Cardiac septum (tissue), 1 donor: ENCODE measurements around the gene TMEM144. TPM values are rescaled to one million over a fixed set of nuclear protein-coding genes. Genes with fewer than 3 reads are reported as not detected.
"Not testable (repeated sequence)": the region's sequence is repeated elsewhere in the genome, so short reads cannot be mapped to it uniquely, and the experiment has no call there.

Experiments used
- DNase-seq: peaks from one replicate; pipeline ENCODE4 v3.0.0-alpha.2; 2020; ENCODE audit warnings: low spot score
- intact Hi-C: fragments of 100-400 bp; cut with DNase I; formaldehyde crosslinking; loops from one replicate; pipeline ENCODE4 v1.14.0; 2022
- total RNA-seq: library from RNA; stranded (reverse); fragmentation: NEBNext Ultra II Directional; extraction: Animal tissue kit (Norgen Biotek cat#: 25700); gene quantifications from one replicate; pipeline ENCODE4 v1.2.1, GENCODE V29; 2021
- donor health status: DM: no; HTN: no; CAD: no.

The TMEM144 gene
- total RNA-seq, 1 donor from 2014 or later = 14.6 TPM

GRCh38 chr4:158224999-158225398, 14.7 kb downstream of the TMEM144 start:
- DNase-seq, intact Hi-C loops: not testable (repeated sequence)

- intact Hi-C loops, DNase-seq: not testable (repeated sequence)
Measured at GRCh38 chr4:158227880-158228279, 17.6 kb downstream of the TMEM144 start.

- intact Hi-C loops, DNase-seq: not testable (repeated sequence)
Measured at GRCh38 chr4:158228399-158228798, 18.1 kb downstream of the TMEM144 start.

- DNase-seq = no peak
- intact Hi-C loops = no loop called here
Measured at GRCh38 chr4:158229768-158230167, 19.5 kb downstream of the TMEM144 start.

- intact Hi-C loops = no loop called here
- DNase-seq = no peak
Measured at GRCh38 chr4:158234671-158235070, 24.4 kb downstream of the TMEM144 start.

- intact Hi-C loops = no loop called here
- DNase-seq = no peak
Measured at GRCh38 chr4:158236304-158237030, 26.2 kb downstream of the TMEM144 start.

- intact Hi-C loops = no loop called here
Measured at GRCh38 chr4:158238575-158238974, 28.3 kb downstream of the TMEM144 start.

GRCh38 chr4:158239196-158239595, 28.9 kb downstream of the TMEM144 start:
- intact Hi-C loops = no loop called here
- no peak for DNase-seq

More at GRCh38 chr4:158238575-158238974, 28.3 kb downstream of the TMEM144 start:
- no peak for DNase-seq

GRCh38 chr4:158243071-158243470, 32.8 kb downstream of the TMEM144 start:
- no peak for DNase-seq
- intact Hi-C loops = no loop called here

GRCh38 chr4:158250321-158250720, 40.0 kb downstream of the TMEM144 start:
- no peak for DNase-seq
- intact Hi-C loops = loop anchor here (5.0 kb wide), 3 partner anchors 73 to 372 kb away; no protein-coding TSS in a partner anchor

- DNase-seq = no peak
- intact Hi-C loops = loop anchor here (2.0 to 5.0 kb wide), 4 partner anchors 61 to 369 kb away; no protein-coding TSS in a partner anchor
Measured at GRCh38 chr4:158253350-158253980, 43.2 kb downstream of the TMEM144 start.

GRCh38 chr4:158254292-158254691, 44.0 kb downstream of the TMEM144 start:
- no peak for DNase-seq
- intact Hi-C loops = loop anchor here (5.0 kb wide), 3 partner anchors 77 to 368 kb away; no protein-coding TSS in a partner anchor

- intact Hi-C loops = no loop called here
- DNase-seq = no peak
Measured at GRCh38 chr4:158255727-158256324, 45.5 kb downstream of the TMEM144 start.

- DNase-seq = no peak
- intact Hi-C loops = no loop called here
Measured at GRCh38 chr4:158259955-158260575, 49.8 kb downstream of the TMEM144 start.

- DNase-seq = no peak
- intact Hi-C loops = no loop called here
Measured at GRCh38 chr4:158261480-158261879, 51.2 kb downstream of the TMEM144 start.

- DNase-seq = no peak
- intact Hi-C loops = no loop called here
Measured at GRCh38 chr4:158268553-158268952, 58.3 kb downstream of the TMEM144 start.

GRCh38 chr4:158274636-158275035, 64.3 kb downstream of the TMEM144 start:
- intact Hi-C loops = no loop called here
- no peak for DNase-seq

- intact Hi-C loops = no loop called here
- no peak for DNase-seq
Measured at GRCh38 chr4:158277558-158277957, 67.3 kb downstream of the TMEM144 start.

GRCh38 chr4:158279052-158279451, 68.8 kb downstream of the TMEM144 start:
- intact Hi-C loops, DNase-seq: not testable (repeated sequence)

GRCh38 chr4:158280856-158281255, 70.6 kb downstream of the TMEM144 start:
- no peak for DNase-seq
- intact Hi-C loops = no loop called here
